ENCODE results near the gene LYSMD4.
A peak's percentile ranks its signal among the peaks of the same experiment; 100 is the strongest.

LYSMD4 gene

DNA sequence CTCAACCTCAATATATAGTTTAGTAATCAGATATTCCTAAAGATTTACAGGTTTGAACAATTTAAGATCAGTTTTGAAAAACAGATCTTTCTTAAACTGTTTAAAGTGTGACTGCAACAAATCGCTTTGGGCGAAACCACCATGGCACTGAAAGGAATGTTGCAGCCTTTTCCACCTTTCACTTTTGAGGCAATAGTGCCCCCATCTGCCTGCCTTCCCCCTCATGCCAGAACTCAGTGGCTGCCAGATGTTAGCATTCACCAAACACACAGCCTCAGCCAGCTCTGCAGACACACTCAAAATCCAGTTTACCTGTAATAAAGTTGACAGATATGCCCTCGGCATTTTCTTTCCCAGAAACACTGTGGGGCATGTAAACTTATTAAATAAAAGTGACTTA is 3.3 kb downstream of the LYSMD4 start:
- peak; percentile 53 for DNase-seq

DNA sequence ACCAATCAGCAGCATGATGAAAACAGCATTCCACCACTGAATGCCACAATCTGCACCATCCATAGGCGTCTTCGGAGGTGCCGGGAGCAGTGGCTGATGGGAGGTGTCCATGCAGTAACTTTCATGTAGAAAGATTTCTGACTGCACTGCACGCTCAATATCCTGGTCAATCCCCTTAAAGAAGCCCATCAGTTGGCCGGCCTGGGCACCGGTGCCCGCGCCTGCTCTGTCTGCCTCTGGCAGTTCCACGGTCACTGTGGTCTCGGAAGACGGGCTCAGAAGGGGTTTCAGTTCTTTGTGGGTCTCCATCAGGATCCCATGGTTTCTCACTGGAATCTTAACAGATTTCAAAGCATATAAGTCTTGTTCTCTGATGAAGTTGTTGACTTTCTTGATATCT is 3.9 kb downstream of the LYSMD4 start:
- DNase-seq, result no peak

DNA sequence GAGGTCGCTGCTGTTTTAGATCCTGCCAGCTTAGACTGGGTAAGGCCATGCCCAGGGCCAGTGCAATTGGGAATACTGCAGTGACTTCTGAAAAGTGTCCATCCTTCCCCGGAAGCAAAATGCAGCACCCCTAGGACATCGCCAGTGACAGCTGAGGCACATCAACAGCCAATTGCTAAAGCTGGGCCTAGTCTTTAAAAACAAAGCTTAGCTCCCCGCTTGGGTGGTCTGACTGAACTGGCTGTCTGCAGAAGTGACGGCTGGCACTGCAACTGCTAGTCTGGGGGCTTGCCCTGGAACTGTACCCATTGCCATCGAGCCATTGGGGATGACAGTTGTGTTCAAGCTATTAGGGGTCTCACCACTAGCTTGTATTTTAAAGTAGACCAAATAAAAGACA is 4.3 kb downstream of the LYSMD4 start:
- no peak for DNase-seq

DNA sequence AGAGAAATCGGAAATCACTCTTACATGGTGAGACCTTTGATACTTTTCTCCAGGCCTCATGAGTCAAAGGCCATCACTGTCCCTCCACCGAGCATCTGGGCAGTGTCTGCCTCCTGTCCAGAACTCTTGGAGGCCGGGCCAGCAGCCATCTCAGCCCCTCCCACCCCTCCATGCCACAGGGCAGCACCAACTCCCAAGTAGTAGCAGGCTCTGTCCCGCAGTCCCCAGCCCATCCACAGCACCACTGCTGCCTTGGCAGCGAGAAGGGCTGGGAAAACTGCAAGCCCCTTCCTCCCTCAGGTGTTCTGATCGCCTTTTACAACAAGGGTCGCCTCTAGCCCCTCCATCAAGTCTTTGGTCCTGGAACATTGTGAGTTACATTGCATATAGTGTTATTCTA is 5.5 kb downstream of the LYSMD4 start:
- DNase-seq, result no peak

DNA sequence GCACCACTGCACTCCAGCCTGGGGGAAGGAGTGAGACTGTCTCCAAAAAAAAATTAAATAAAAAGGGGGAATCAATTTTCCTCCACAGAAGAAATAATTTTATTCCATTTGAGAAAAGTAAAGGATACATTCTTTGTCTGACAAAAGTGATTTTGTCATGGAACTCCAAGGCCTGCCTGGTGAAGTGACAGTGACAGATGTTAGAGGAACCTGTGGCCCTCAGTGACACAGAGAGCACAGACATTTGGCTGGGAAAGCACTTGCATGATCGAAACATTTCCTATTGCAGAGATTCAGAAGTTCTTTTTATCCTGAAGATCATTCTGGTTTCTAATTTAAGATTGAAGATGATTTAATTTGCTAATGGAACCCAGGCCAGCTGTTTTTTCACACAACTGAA is 5.9 kb downstream of the LYSMD4 start:
- DNase-seq, result no peak

DNA sequence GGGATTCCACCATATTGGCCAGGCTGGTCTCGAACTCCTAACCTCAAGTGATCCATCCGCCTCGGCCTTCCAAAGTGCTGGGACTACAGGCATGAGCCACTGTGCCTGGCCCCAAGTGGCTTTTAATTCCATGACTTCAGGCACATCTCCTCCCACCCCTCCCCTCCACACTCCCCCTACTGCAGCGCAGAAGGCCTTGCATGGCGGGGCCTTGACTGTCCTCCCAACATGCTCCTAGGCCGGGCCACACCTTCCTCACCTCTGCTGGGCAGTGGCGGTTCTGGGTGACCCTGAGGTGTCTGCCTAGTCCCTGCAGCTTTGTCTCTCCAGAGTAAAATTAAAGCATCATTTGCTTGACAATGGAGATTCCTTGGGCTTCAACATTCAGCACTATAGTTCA is 6.9 kb downstream of the LYSMD4 start:
- DNase-seq, result no peak

DNA sequence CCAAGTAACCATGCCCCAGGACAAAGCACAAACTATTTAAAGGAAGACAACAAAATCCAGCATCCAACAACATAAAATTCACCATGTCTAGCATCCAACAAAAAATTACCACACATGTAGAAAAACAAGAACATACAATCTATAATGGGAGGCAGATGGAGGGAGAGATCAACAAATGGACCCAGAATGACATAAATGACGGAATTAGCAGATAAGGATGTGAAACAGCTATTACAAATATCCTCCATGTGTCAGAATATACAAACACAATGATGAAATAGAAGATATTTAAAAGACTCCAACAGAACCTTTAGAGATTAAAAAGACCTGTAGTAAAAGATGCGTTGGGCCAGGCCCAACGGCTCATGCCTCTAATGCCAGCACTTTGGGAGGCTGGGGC is 10.8 kb downstream of the LYSMD4 start:
- DNase-seq, result no peak

DNA sequence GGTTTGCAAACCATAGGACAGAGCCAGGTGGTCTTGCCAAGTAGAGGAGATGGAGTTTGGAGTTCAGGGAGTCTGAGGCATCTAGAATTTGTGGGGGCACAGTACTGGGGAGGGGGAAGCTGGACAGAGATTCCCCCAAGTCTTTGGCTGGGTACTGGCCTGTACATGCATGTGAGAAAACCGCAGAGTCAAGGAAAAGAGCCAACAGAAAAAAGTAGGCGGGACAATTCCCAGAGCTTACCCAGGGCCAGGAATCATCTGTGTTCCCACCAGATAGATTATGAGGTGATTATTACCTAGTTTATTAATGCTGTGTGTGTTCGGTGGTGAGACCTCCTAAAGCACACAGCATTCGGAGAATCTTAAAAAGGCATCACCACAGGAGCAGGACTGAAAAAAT is 11.3 kb downstream of the LYSMD4 start:
- no peak for DNase-seq

DNA sequence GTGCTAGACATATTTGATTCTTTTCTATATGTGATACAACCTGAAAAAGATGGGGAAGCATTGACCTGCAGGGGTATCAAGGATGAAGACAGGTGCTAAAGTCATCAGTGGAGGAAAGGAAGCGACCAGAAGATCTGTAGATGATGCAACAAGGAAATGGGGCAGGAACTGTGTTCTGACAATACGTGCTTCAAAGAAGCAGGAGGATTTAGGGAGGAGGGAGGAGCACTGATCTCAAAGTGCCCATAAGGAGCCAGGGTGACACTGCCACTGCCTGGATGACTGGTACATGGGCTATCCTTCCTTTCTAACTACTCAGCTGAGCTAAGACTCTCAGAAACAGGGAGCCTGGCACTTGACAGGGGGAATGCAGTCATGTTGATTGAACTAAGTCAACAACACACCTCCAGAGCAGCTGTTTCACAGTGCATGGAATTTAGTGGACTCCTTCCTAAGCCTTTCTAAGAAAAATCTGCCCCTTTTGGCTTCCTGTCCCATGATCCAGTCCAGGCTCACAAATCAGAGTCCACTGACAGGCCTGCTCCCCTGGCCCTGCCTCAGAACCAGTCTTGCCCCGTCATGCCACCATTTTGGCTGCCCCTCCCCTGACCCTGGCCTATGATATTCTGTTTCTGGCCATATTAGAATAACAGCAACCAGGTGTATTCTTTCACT is 12.0 kb downstream of the LYSMD4 start:
- peak; percentile 24 for DNase-seq

DNA sequence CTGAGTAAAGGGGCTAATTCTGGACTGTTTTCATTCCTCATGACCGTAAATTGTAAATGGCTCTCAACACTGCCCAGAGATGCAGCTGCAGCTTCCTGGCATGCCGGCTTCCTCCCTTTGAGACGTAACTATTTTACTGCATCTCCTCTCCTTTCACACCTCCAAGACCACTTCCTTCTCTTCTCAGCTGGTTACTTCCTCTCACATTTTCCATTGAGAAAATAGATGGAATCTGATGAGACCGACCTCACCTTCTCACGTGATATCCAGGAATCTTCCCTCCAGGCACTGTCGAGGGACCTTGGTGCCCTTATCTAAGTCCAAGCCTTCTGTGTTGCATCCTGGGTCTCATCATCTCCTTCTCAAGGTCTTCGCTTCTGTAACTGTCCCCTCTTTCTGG is 12.7 kb downstream of the LYSMD4 start:
- DNase-seq, result peak; percentile 32

DNA sequence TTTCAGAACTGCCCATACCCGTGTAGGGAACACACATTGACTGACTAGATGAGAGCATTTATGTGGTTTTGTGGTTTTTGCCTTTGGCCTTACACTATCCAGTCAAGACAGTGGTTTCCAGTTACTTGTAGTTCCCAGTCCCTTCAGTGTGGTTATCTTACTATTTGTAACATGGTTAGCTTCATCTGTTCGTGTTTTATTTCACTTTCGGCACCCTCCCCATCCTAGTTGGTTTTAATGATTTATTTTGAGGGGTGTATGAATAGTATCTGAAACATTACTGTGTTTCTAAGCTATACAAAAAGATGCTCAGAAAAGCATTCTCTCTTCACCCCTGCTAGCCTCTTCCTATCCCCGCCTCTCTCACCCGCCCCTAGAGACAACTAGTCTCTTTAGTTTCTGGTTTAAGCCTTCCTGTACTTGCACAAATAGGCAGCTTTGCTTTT is 14.1 kb downstream of the LYSMD4 start:
- no peak for DNase-seq

DNA sequence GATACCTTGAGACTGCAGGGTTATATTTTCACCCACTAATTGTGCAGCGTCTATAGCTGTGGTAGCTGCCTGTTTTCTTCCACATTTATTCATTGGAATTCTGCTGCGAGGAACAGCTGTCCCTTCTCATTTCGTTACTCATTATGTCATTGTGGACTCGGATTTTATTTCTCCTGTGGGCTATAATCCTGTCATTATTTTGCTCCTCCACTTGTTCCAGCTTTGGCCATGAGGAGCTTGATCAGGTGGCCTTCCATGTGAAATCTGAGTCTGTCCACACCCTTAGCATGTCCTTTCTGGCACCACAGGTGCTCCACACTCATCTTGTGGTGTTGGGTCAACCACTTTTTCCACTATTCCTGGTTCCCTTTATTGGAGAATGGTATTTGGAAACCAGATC is 14.8 kb downstream of the LYSMD4 start:
- DNase-seq, result no peak

DNA sequence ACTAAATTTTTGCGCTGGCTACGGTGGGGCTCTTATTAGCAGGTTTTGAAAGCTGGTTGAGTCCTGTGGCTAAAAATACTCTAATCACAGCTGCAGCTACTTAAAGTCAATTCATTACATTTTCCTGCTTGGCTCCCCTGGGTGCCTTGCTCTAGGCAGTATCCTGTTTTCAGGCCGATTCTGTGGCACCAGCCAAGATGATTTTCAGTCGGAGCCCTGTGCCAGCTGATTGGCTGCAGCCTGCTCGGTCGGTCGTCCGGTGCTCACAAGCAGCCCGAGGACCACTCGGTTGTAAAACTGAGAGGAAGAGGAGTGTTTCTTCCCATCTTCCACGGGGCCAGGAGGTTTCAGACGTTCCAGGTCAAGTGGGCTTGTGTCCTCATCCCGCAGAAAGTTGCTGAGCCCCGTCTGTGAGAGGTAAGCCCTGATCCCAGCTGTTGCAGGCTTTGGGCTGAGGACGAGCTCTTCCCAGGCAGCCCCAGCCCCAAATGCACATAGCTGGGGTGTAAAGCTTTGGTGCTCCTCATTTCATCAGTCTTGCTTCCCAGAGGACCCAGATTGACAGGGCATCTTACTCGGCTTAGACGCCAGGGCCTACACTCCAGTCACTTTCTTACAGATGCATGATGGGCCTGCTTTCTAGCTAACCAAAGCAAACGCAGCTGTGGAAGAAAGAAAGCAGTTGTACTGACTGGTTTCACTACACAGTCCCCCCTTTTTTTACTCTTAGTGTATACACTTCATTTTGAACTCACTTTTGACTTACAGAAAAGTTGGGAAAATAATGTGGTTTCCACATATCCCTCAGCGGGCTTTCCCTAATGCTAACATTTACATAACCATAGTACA is 15.9 kb downstream of the LYSMD4 start:
- DNase-seq, result no peak

DNA sequence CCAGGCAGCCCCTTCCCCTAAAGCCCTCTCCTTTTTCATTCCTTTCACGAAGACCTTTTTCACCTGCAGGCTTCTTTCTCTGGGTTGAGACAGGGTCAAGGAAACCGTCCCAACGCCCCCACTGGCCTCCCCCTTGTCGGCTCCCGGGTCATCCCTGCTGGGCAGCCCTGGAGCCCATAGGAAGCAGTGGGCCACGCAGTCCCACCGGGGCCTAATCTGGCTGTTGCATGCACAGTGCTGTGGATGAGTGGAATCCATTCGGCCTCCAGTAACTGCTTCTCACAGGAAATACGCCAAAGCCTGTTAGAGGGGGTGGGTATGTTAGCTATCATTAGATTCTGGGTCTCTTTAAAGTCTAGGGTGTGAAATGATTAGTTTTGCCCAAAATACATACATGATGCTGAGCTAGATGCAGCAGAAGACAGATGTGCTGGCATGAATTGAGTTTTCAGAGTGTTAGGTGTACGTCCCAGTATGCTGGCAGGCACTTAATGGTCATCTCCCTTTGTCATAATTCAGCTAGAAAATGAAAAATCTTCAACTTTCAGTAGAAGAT is 16.6 kb downstream of the LYSMD4 start:
- DNase-seq, result no peak

DNA sequence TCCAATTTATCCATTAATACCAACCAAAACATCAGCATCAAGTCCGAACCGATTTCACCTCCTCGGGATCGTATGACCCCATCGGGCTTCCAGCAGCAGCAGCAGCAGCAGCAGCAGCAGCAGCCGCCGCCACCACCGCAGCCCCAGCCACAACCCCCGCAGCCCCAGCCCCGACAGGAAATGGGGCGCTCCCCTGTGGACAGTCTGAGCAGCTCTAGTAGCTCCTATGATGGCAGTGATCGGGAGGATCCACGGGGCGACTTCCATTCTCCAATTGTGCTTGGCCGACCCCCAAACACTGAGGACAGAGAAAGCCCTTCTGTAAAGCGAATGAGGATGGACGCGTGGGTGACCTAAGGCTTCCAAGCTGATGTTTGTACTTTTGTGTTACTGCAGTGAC is 20.8 kb downstream of the LYSMD4 start:
- DNase-seq, result peak; percentile 21

DNA sequence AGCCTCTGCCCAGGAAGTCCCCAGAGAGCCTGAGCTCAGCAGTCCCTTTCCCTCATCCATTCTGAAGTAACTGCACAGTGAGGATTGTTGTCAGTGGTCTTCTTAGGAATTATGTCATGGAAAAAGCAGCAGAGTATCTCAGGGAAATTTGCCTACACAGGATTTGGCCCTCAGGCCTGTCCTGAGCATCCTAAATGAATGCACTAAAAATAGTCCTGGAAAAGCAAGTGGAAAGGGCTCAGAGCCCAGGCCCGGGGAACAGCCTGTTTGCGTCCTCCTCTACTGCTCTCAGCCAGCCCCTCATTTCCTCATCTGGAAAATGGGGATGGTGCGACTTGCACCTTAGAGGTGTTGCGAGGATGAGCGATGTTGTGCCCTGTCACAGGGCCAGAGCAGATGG is 21.6 kb downstream of the LYSMD4 start:
- DNase-seq, result no peak

DNA sequence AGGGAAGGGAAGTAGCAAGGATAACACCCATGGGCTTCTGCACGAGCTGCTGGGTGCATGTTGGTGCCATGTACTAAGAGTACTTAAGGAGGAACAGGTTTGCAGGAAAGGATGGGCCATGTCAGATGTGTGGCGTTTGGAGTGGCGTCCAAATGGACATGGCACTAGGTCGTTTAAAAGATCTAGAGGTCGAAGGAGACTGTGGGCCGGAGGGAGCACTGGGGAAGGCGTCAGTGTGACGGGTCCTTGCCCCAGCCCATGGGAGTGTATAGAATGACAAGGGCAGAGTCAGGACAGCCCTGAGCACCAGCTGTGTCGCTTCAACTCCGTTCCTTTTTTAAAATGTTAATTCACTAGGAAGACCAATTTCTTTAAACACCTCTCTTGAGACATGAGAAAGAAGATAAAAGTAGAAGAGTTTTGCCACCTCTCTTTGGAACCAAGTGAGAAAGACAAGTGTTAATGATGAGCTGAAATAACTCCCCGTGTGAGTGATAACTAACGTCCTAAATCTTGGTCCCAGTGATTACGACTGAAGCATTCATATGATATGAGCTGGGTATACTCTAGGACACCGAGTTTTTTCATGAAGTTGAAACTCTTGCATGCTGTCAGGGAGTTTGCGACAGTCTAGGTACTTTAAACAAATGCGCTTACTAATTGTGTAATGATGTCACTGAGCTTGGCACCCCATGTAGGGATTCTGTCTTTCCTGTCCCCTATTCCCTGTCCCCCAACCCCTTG is 23.8 kb downstream of the LYSMD4 start:
- DNase-seq, result no peak

DNA sequence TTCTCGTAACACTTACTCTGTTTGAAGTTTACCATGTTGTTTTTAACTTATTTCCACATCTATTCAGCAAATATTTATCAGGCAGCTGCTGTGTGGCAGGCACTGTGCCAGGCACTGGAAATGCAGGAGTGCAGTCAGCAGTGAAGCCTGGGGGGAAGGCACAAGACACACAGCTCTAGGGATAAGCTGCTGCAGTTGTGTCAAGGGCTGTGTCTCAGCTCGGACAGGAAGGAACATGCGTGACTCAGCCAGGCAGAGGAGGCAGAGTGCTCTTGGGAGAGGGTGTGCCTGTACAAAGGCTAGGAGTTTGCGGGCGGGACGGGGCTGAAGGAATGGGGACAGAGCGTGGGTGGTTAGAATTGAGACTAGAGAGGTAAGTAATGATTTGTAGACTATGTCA is 24.7 kb downstream of the LYSMD4 start:
- DNase-seq, result no peak

DNA sequence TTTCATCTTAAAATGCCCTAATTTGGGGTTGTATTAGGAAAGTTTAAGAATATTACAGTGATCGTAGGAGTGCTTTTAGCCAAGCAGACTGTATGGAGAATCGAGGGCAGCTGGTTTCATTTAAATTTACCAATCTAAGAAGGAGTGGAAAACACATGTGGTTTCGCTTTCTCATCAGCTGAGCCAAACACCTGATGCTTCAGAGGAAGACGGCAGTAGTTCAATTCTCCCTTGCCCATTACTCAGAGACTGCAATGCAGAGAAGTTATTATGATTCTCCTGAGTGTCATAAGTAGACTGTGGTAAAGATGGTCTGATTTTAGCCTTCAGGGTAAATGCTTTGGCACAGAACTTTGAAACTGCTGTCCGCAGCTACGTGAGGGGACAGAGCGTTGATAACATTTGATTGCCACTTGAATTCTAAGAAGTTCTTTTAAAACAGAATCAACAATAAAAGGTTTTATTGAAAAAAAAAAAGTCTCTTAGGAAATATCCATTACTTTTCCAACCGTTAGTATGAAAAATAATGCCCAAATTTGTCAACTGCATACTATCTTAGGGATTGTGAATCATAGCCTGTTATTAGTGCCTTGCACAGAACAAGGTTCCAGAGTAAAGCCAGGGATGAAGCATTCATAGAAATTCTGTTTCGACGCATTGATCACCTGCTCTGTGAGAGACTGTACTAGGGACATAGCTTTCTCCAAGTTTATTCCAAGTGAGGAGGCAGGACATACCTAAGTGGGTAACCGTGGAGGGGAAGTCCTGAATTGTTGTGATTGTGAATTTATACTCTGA is 25.6 kb downstream of the LYSMD4 start:
- peak; percentile 42 for DNase-seq

DNA sequence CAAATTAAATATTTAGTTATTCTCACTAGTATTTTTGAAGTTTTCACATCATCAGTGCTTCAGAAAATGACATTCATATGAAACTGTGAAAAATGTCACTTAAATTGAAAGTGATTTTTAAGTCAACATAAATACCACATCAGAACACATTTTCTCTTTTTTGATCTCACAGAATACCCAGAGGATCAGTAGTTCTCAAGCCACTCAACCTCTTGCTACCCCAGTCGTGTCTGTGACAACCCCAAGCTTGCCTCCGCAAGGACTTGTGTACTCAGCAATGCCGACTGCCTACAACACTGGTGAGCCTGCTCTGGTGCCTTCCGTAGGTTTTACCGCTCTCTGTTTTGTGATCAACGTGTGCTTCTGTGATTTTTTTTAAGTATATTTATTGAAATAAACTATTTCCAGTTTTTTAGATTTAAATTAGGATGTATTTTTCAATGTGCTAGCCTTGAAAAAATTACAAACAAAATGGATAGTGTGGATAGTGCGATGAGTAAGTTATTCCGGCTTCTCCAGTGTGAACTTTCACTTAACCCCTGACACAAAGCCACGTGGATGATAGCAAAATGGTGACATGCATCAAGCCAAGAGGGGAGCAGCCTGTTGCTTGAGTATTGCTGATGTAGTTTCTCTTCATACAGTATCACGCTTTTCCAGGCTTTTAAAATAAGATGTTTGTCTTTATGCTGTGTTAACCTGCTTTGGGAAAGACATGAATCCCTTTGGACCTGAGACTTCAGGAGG is 26.5 kb downstream of the LYSMD4 start:
- peak; percentile 65 for DNase-seq

DNA sequence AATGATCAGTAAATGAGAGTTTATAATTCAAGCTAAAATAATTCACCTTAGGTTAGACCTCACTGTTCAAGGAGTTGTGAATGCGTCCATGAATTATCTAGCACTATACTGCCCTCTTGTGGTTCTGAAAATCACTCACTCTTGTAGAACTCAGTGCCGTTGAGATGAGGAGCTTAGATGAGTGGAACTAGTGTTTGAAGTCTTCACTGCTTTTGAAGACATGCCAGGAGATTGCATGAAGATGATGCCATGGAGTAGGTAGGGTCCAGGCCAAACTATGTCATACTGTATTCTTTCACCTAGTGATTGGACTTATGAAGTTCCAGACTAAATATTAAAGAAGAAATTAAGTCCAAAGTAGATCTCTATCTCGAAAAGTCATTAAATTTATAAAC is 28.8 kb downstream of the LYSMD4 start:
- DNase-seq, result peak; percentile 39
